ENCODE data around the gene NAA40.

NAA40 gene

GRCh38 chr11:64000740-64001483 is 62.1 kb downstream of the NAA40 start:
- DNase-seq = no peak
- in situ Hi-C loops (cut with MboI; ENCODE audit: low pct_unique_long_range_greater_than_20kb, low sequenced_read_pairs) = no loop called here

- in situ Hi-C loops (cut with MboI; ENCODE audit: low pct_unique_long_range_greater_than_20kb, low sequenced_read_pairs) = no loop called here
- no peak for DNase-seq
Measured at GRCh38 chr11:64001484-64002420, 63.0 kb downstream of the NAA40 start.

GRCh38 chr11:64003807-64004589 is 65.2 kb downstream of the NAA40 start:
- in situ Hi-C loops (cut with MboI; ENCODE audit: low pct_unique_long_range_greater_than_20kb, low sequenced_read_pairs) = no loop called here
- DNase-seq = no peak

- in situ Hi-C loops (cut with MboI; ENCODE audit: low pct_unique_long_range_greater_than_20kb, low sequenced_read_pairs) = no loop called here
Measured at GRCh38 chr11:64004590-64004984, 65.8 kb downstream of the NAA40 start.

DNA sequence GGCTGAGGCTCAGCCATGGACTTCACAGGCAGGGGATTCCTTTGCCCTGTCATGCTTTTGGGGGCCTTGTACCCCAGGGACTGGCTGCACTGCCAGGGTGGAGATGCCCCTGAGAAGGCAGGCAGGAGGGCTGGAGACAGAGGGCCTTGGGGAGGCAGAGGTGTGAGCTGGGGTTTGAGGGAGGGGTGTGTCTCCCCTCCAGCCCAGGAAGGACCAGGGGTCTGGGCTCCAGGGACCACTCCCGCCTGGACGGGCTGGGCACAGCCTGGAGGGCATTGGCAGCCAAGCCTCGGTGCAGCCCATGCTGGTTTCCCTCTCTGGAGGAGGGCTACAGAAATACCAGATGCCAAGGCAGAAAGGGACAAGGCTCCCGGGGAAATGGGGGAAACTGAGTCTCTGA is 66.9 kb downstream of the NAA40 start:
- DNase-seq = no peak
- in situ Hi-C loops (cut with MboI; ENCODE audit: low pct_unique_long_range_greater_than_20kb, low sequenced_read_pairs) = no loop called here

More at GRCh38 chr11:64004590-64004984, 65.8 kb downstream of the NAA40 start:
- no peak for DNase-seq

GRCh38 chr11:64006398-64006797 is 67.6 kb downstream of the NAA40 start:
- no peak for DNase-seq
- in situ Hi-C loops (cut with MboI; ENCODE audit: low pct_unique_long_range_greater_than_20kb, low sequenced_read_pairs) = no loop called here

All from KBM-7 (cell line).